Esophagus muscularis mucosa (tissue), 3 donors: Measurements from ENCODE around the gene SAXO1.

Experiments used
- POLR2A ChIP-seq: fragments of 450-650 bp; IDR thresholded peaks from one replicate; pipeline ENCODE4 v1.6.1; 2017; ENCODE audit warnings: antibody characterized with exemption, moderate library complexity, mild to moderate bottlenecking, low read depth
- POLR2AphosphoS5 ChIP-seq, 2 donors: sonication (generic); formaldehyde crosslinking; IDR thresholded peaks; one replicate each; pipeline ENCODE4 v1.6.1; 2017; ENCODE audit warnings: antibody characterized with exemption in 2 of 2
- TF ChIP-seq, protein P1 (sequence below), 3 experiments: fragments of 200-600 bp in 2 of 3; fragments of 450-650 bp in 1 of 3; sonication (generic) in 2 of 3; IDR thresholded peaks; one replicate each; pipeline ENCODE4 v1.5.1; 2017 to 2019; ENCODE audit warnings: antibody characterized with exemption in 3 of 3, mild to moderate bottlenecking in 2 of 3, moderate library complexity in 1 of 3

DNA sequence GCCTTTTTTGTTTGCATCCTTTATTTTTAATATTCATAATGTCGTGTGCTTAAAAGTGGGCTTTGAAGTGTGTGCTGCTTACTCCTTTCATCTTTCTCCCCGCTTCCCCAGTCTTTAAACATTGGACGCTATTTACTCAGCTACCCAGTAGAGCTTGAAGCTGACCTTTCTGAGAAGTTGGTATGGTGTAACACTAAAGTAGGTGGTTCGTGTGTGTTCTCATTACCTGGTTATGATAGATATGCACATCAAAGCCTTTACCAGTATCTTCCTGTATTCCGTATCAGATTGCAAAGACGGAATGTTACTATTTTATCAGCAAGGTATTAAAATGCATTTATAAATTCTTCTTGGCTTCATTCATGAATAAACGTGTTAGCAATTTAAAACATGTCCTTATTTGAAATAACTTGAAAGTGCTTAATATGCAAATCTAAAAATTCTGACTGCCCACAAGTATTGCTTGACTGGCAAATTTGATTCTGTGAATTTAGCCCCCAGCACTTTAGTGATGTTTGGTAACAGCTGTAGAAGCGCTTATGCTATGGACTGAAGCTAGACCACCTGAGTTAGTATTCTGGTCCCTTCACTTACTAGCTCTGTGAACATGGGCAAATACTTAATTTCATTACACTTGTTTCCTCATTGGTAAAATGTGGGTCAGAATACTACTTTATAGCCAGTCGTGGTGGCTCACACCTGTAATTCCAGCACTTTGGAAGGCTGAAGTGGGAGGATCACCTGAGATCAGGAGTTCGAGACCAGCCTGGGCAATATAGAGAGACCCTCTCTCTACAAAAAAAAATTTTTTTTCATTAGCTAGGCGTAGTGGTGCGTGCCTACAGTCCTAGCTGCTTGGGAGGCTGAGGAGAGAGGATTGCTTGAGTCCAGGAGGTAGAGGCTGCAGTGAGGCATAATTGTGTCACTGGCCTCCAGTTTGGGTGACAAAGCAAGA, 17.9 kb upstream of the SAXO1 start:
- TF ChIP-seq, protein P1, sequence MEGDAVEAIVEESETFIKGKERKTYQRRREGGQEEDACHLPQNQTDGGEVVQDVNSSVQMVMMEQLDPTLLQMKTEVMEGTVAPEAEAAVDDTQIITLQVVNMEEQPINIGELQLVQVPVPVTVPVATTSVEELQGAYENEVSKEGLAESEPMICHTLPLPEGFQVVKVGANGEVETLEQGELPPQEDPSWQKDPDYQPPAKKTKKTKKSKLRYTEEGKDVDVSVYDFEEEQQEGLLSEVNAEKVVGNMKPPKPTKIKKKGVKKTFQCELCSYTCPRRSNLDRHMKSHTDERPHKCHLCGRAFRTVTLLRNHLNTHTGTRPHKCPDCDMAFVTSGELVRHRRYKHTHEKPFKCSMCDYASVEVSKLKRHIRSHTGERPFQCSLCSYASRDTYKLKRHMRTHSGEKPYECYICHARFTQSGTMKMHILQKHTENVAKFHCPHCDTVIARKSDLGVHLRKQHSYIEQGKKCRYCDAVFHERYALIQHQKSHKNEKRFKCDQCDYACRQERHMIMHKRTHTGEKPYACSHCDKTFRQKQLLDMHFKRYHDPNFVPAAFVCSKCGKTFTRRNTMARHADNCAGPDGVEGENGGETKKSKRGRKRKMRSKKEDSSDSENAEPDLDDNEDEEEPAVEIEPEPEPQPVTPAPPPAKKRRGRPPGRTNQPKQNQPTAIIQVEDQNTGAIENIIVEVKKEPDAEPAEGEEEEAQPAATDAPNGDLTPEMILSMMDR (IDR thresholded peaks at IDR 0.05), result no peak
- no peak for TF ChIP-seq POLR2A
- no peak for TF ChIP-seq POLR2AphosphoS5 (IDR thresholded peaks at IDR 0.05)
